HepG2 (cell line): ENCODE data around the gene GPS2. TPM values are rescaled to one million over a fixed set of nuclear protein-coding genes. Genes with fewer than 3 reads are reported as not detected.
A peak's percentile ranks its signal among the peaks of the same experiment; 100 is the strongest.

Source experiments
- DNMT1 ChIP-seq: sonication (generic); formaldehyde crosslinking; IDR thresholded peaks from 2 replicates; pipeline ENCODE4 v1.5.1; 2020; ENCODE audit warnings: mild to moderate bottlenecking, missing genetic modification reagents
- FOSL1 ChIP-seq: sonication (generic); formaldehyde crosslinking; IDR thresholded peaks from 2 replicates; pipeline ENCODE4 v1.9.0; 2021; ENCODE audit warnings: missing genetic modification reagents, borderline replicate concordance
- FUBP1 ChIP-seq: sonication (generic); formaldehyde crosslinking; IDR thresholded peaks from 2 replicates; pipeline ENCODE4 v1.5.1; 2020; ENCODE audit warnings: missing genetic modification reagents, mild to moderate bottlenecking, borderline replicate concordance
- HHEX ChIP-seq: IDR thresholded peaks from 2 replicates; pipeline ENCODE4 v1.6.1; 2016; ENCODE audit warnings: control low read depth
- KDM2A ChIP-seq: sonication (generic); formaldehyde crosslinking; IDR thresholded peaks from 2 replicates; pipeline ENCODE4 v1.4.0; 2020; ENCODE audit warnings: low read depth, missing genetic modification reagents, borderline replicate concordance
- MAF1 ChIP-seq: sonication (generic); formaldehyde crosslinking; IDR thresholded peaks from 2 replicates; pipeline ENCODE4 v1.5.0; 2020; ENCODE audit warnings: missing genetic modification reagents, borderline replicate concordance
- MAFK ChIP-seq, 2 experiments: IDR thresholded peaks in 1 of 2; conservative IDR thresholded peaks in 1 of 2; 2 replicates each; pipeline ENCODE4 v1.6.1; 2011; ENCODE audit warnings: improper control_type of control experiment in 2 of 2, low read length in 2 of 2
- RXRB ChIP-seq: IDR thresholded peaks from 2 replicates; pipeline ENCODE4 v1.6.1; 2016; ENCODE audit warnings: borderline replicate concordance, missing genetic modification reagents, missing compliant biosample characterization
- SMAD3 ChIP-seq: sonication (generic); formaldehyde crosslinking; IDR thresholded peaks from 2 replicates; pipeline ENCODE4 v1.4.0; 2020; ENCODE audit warnings: missing genetic modification reagents
- TBP ChIP-seq: sonication (generic); formaldehyde crosslinking; IDR thresholded peaks from 2 replicates; pipeline ENCODE4 v1.5.0; 2020; ENCODE audit warnings: missing genetic modification reagents
- TMF1 ChIP-seq: sonication (generic); formaldehyde crosslinking; IDR thresholded peaks from 2 replicates; pipeline ENCODE4 v1.8.1; 2022; ENCODE audit warnings: low read depth, missing genetic modification reagents
- ZBTB20 ChIP-seq: sonication (generic); formaldehyde crosslinking; IDR thresholded peaks from 2 replicates; pipeline ENCODE4 v1.8.1; 2023; ENCODE audit warnings: missing genetic modification reagents, low read depth, mild to moderate bottlenecking, borderline replicate concordance
- ZBTB25 ChIP-seq: IDR thresholded peaks from 2 replicates; pipeline ENCODE4 v1.6.1; 2018; ENCODE audit warnings: missing genetic modification reagents
- ZFX ChIP-seq: sonication (generic); formaldehyde crosslinking; IDR thresholded peaks from 2 replicates; pipeline ENCODE4 v1.4.0; 2020; ENCODE audit warnings: mild to moderate bottlenecking, low read depth, missing genetic modification reagents, moderate library complexity
- ZKSCAN5 ChIP-seq: sonication (generic); formaldehyde crosslinking; IDR thresholded peaks from 2 replicates; pipeline ENCODE4 v1.5.1; 2020; ENCODE audit warnings: mild to moderate bottlenecking, missing genetic modification reagents
- ZNF205 ChIP-seq: IDR thresholded peaks from 2 replicates; pipeline ENCODE4 v1.6.1; 2018; ENCODE audit warnings: missing biosample characterization, missing genetic modification reagents
- ZNF235 ChIP-seq: sonication (generic); formaldehyde crosslinking; IDR thresholded peaks from 2 replicates; pipeline ENCODE4 v1.8.1; 2023; ENCODE audit warnings: mild to moderate bottlenecking, missing genetic modification reagents, borderline replicate concordance
- ZNF251 ChIP-seq: sonication (generic); formaldehyde crosslinking; IDR thresholded peaks from 2 replicates; pipeline ENCODE4 v1.9.0; 2021; ENCODE audit warnings: mild to moderate bottlenecking, missing genetic modification reagents
- ZNF543 ChIP-seq: sonication (generic); formaldehyde crosslinking; IDR thresholded peaks from 2 replicates; pipeline ENCODE4 v1.4.0; 2020; ENCODE audit warnings: mild to moderate bottlenecking, missing genetic modification reagents
- ZNF562 ChIP-seq: sonication (generic); formaldehyde crosslinking; IDR thresholded peaks from 2 replicates; pipeline ENCODE4 v1.8.0; 2022; ENCODE audit warnings: missing genetic modification reagents, borderline replicate concordance
- ZNF576 ChIP-seq: sonication (generic); formaldehyde crosslinking; IDR thresholded peaks from 2 replicates; pipeline ENCODE4 v1.4.0; 2020; ENCODE audit warnings: mild to moderate bottlenecking, missing genetic modification reagents
- ZNF629 ChIP-seq: sonication (generic); formaldehyde crosslinking; conservative IDR thresholded peaks from 2 replicates; pipeline ENCODE4 v1.5.0; 2020; ENCODE audit warnings: missing genetic modification reagents
- ZNF749 ChIP-seq: sonication (generic); formaldehyde crosslinking; IDR thresholded peaks from 2 replicates; pipeline ENCODE4 v1.8.0; 2022; ENCODE audit warnings: mild to moderate bottlenecking, missing genetic modification reagents, moderate library complexity, borderline replicate concordance
- ZSCAN29 ChIP-seq: sonication (generic); formaldehyde crosslinking; conservative IDR thresholded peaks from 2 replicates; pipeline ENCODE4 v1.4.0; 2020; ENCODE audit warnings: mild to moderate bottlenecking, missing genetic modification reagents
- polyA plus RNA-seq, 8 experiments: library from polyadenylated mRNA; depleted of rRNA in 3 of 8; stranded (reverse) in 7 of 8; unstranded in 1 of 8; fragments of >200 nt; fragmentation: Illumina TruSeq in 4 of 8; extraction: Trizol in 4 of 8; gene quantifications; 2 replicates each; pipeline versions ENCODE4 v1.2.1 to v1.2.3, GENCODE V29; 2011 to 2016; ENCODE audit warnings: low read depth in 4 of 8, missing spikeins in 1 of 8, mixed read lengths in 1 of 8; ENCODE audit not compliant: insufficient read depth in 1 of 8
- total RNA-seq, 5 experiments: library from RNA; depleted of rRNA; stranded (reverse); fragments of >200 nt; fragmentation: Illumina TruSeq; extraction: Trizol; gene quantifications; 2 replicates each; pipeline ENCODE4 v1.2.3, GENCODE V29; 2016; ENCODE audit warnings: low read depth in 1 of 5

GPS2 gene
- total and polyA plus RNA-seq, 2 of the 13 experiments (the other 11 are each of a cell fraction or from before 2014, with no cell fraction given), result 58.0 to 59.4 TPM

DNA sequence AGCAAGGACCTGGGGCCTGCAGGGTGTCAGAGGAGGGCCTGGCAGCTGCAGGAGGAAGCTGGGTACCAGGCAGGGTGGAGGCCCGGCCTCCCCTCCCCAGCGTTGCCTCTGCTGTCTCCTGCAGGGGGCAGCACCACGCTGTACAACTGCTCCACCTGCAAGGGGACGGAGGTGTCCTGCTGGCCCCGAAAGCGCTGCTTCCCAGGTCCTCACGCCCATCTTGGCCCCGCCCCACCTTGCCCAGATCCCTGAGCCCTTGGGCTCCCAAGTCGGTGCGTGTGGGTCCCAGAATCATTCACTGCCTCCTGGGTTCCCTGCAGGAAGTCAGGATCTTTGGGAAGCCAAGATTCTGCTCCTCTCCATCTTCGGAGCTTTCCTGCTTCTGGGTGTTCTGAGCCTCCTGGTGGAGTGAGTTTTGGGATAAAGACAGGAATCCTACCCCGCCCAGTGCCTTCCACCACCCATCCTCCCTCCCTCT lies 41.0 kb upstream of the GPS2 start (continued):
- no peak for TF ChIP-seq TMF1 (CRISPR knock-in tag)
- no peak for TF ChIP-seq MAFK (conservative IDR thresholded peaks at IDR 0.05 in 1 of 2, IDR thresholded peaks at IDR 0.05 in 1 of 2; ENCODE audit: low read length in 2 of 2)
- no peak for TF ChIP-seq FUBP1 (CRISPR knock-in tag)
- TF ChIP-seq ZSCAN29 (CRISPR knock-in tag), result no peak
- TF ChIP-seq ZNF235 (CRISPR knock-in tag), result no peak
- TF ChIP-seq RXRB (CRISPR knock-in tag), result no peak
- TF ChIP-seq MAF1 (CRISPR knock-in tag), result no peak
- TF ChIP-seq HHEX (CRISPR knock-in tag), result no peak
- no peak for TF ChIP-seq ZNF543
- TF ChIP-seq ZNF576 (CRISPR knock-in tag), result no peak
- TF ChIP-seq DNMT1 (CRISPR knock-in tag), result 0 out of 2 replicates have a peak, but pooled peaks have one; percentile 22
- no peak for TF ChIP-seq ZNF629 (CRISPR knock-in tag)
- peak; percentile 50; the same call in 1 of the 2 replicates for TF ChIP-seq ZBTB25 (CRISPR knock-in tag)
- peak; percentile 78; the same call in 1 of the 2 replicates for TF ChIP-seq ZNF205 (CRISPR knock-in tag)
- TF ChIP-seq SMAD3, result no peak
- peak; percentile 67 for TF ChIP-seq ZFX (CRISPR knock-in tag)
- no peak for TF ChIP-seq ZNF562
- TF ChIP-seq ZKSCAN5 (CRISPR knock-in tag), result no peak
- TF ChIP-seq ZNF251 (CRISPR knock-in tag), result no peak
- TF ChIP-seq TBP (CRISPR knock-in tag), result no peak
- TF ChIP-seq FOSL1, result no peak
- TF ChIP-seq KDM2A (CRISPR knock-in tag), result peak; percentile 79
- no peak for TF ChIP-seq ZBTB20 (CRISPR knock-in tag)
- no peak for TF ChIP-seq ZNF749
